Thyroid gland (tissue), 4 donors: ENCODE data around the gene APC. TPM values are rescaled to one million over a fixed set of nuclear protein-coding genes. Genes with fewer than 3 reads are reported as not detected.

Source experiments
- DNase-seq, 2 donors: peaks; one replicate each; pipeline ENCODE4 v3.0.0-alpha.2; 2019
- H3K27ac ChIP-seq, 3 donors: fragments of 200-600 bp; sonication (generic); 1 replicate in 2 of 3; 2 replicates in 1 of 3; pipeline ENCODE4 v1.5.1; 2016 to 2019; ENCODE audit warnings: mild to moderate bottlenecking in 1 of 3, moderate library complexity in 1 of 3
- H3K27me3 ChIP-seq: fragments of 200-600 bp; sonication (generic); one replicate; pipeline ENCODE4 v1.5.1; 2019
- H3K36me3 ChIP-seq, 2 donors: fragments of 200-600 bp; sonication (generic); one replicate each; pipeline ENCODE4 v1.5.1; 2016 to 2019
- H3K4me1 ChIP-seq, 2 donors: fragments of 200-600 bp; sonication (generic); one replicate each; pipeline ENCODE4 v1.5.1; 2017 to 2019
- H3K4me3 ChIP-seq, 3 donors: fragments of 200-600 bp; sonication (generic); replicated peaks in 1 of 3; 1 replicate in 2 of 3; 2 replicates in 1 of 3; pipeline ENCODE4 v1.5.1; 2016; ENCODE audit warnings: mild to moderate bottlenecking in 1 of 3
- H3K9me3 ChIP-seq: fragments of 200-600 bp; sonication (generic); one replicate; pipeline ENCODE4 v1.5.1; 2017
- CTCF ChIP-seq, 6 experiments: fragments of 200-600 bp in 3 of 6; fragments of 450-650 bp in 3 of 6; sonication (generic) in 3 of 6; IDR thresholded peaks; one replicate each; pipeline ENCODE4 v1.5.1; 2016 to 2019; ENCODE audit warnings: antibody characterized with exemption in 6 of 6, mild to moderate bottlenecking in 2 of 6, inconsistent platforms in 1 of 6, moderate library complexity in 1 of 6
- POLR2A ChIP-seq, 2 donors: fragments of 450-650 bp; IDR thresholded peaks; one replicate each; pipeline ENCODE4 v1.6.1; 2017; ENCODE audit warnings: antibody characterized with exemption in 2 of 2, mild to moderate bottlenecking in 2 of 2, moderate library complexity in 1 of 2
- WGBS, 2 donors: methylation state at CpG; one replicate each; pipeline ENCODE4 v1.1.5; 2017; 5-methylcytosine and 5-hydroxymethylcytosine counted together
- intact Hi-C: fragments of 100-400 bp; cut with DNase I; formaldehyde crosslinking; loops from one replicate; pipeline ENCODE4 v1.15.1; 2023
- small RNA-seq: library from RNA; depleted of rRNA; stranded (forward); fragments of <200 nt; gene quantifications from one replicate; pipeline ENCODE3, GENCODE V24; 2016
- total RNA-seq, 4 donors: library from RNA; depleted of rRNA; stranded (reverse); fragments of >200 nt; gene quantifications; one replicate each; pipeline ENCODE4 v1.2.3, GENCODE V29; 2016

APC gene
- total RNA-seq, 4 donors from 2014 or later: 36.1 to 73.0 (median 54.7) TPM

GRCh38 chr5:112892776-112893175, 155.1 kb downstream of the APC start:
- DNase-seq: no peak
- intact Hi-C loops: no loop called here
- Histone ChIP-seq H3K4me1 (no peaks in the 10 kb centered on the region), H3K4me3 (no peak overlapping the region), H3K36me3 (peaks cover 6 to 8% of the 10 kb centered on the region in 2 donors), H3K9me3 (no peaks in the 10 kb centered on the region), H3K27me3 (no peaks in the 10 kb centered on the region), H3K27ac (no peak overlapping the region)
- no peak for TF ChIP-seq CTCF (IDR thresholded peaks at IDR 0.05)
- no peak for TF ChIP-seq POLR2A (IDR thresholded peaks at IDR 0.05)
- WGBS, 2 donors: 95 to 97% methylated on average over 13 of the region's 13 CpGs

- no peak overlapping the region for H3K27ac ChIP-seq
- 91 to 93% methylated on average over 3 of the region's 3 CpGs for WGBS, 2 donors
- H3K27me3 ChIP-seq: no peaks in the 10 kb centered on the region
- H3K9me3 ChIP-seq: no peaks in the 10 kb centered on the region
- H3K4me1 ChIP-seq: no peaks in the 10 kb centered on the region
- intact Hi-C loops: no loop called here
- no peak overlapping the region for H3K4me3 ChIP-seq
- DNase-seq: no peak
- H3K36me3 ChIP-seq: peaks cover 12 to 19% of the 10 kb centered on the region in 2 donors
- TF ChIP-seq CTCF (IDR thresholded peaks at IDR 0.05) (no peak), POLR2A (IDR thresholded peaks at IDR 0.05) (no peak)
Measured at GRCh38 chr5:112895682-112896081, 158.0 kb downstream of the APC start.

Small RNA genes within 50 kb of the gene (small RNA-seq; reads per million reads assigned to genes)
- not detected for gene RNU6-482P

Other genes with a start within 250 kb of the APC start
- 10 to 100 TPM; 54.5 to 82.6 (median 76.5) TPM for gene SRP19, start 123.4 kb downstream of the APC start, total RNA-seq
- 100 to 1,000 TPM; 169 to 300 (median 231) TPM for gene REEP5, start 184.3 kb downstream of the APC start, total RNA-seq
- 10 to 100 TPM; 26.2 to 34.5 (median 27.5) TPM for gene DCP2, start 238.9 kb downstream of the APC start, total RNA-seq